SIG-M5 treated with dmso at 0.1 percent for 504 hours (cell line): Measurements from ENCODE around the gene MFAP4.
"Not testable (repeated sequence)": the region's sequence is repeated elsewhere in the genome, so short reads cannot be mapped to it uniquely, and the experiment has no call there.

ENCODE experiments used
- DNase-seq: peaks from one replicate; lab custom pipeline; 2025; ENCODE audit not compliant: unreplicated experiment; lab: John Stamatoyannopoulos, UW

The MFAP4 gene

DNA sequence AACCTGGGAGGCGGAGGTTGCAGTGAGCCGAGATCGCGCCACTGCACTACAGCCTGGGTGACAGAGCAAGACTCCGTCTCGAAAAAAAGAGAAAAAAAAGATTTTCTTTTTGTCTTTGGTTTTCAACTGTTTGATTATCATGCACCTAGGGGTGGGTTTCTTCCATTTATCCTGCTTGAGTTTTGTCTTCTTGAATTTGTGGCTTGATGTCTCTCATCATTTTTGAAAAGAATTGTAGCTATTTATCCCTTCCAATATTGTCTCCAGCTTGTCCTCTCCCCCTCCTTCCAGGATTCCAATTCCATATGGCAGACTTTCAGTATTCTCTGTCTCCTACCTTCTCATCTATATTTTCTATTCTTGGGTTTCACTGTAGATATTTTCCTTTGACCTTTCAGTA lies 32.2 kb downstream of the MFAP4 start:
- no peak for DNase-seq

DNA sequence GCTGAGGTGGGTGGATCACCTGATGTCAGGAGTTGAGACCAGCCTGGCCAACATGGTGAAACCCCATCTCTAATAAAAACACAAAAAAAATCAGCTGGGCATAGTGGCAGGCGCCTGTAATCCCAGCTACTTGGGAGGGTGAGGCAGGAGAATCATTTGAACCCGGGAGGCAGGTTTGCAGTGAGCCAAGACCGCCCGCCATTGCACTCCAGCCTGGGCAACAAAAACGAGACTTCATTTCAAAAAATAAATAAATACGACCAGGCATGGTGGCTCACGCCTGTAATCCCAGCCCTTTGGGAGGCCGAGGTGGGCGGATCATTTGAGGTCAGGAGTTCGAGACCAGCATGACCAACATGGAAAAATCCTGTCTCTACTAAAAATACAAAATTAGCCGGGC lies 33.6 kb downstream of the MFAP4 start:
- not testable (repeated sequence) for DNase-seq

GRCh38 chr17:19348806-19349205 lies 38.2 kb downstream of the MFAP4 start:
- DNase-seq, result no peak

- no peak for DNase-seq
Measured at GRCh38 chr17:19348081-19348650, 38.8 kb downstream of the MFAP4 start.

DNA sequence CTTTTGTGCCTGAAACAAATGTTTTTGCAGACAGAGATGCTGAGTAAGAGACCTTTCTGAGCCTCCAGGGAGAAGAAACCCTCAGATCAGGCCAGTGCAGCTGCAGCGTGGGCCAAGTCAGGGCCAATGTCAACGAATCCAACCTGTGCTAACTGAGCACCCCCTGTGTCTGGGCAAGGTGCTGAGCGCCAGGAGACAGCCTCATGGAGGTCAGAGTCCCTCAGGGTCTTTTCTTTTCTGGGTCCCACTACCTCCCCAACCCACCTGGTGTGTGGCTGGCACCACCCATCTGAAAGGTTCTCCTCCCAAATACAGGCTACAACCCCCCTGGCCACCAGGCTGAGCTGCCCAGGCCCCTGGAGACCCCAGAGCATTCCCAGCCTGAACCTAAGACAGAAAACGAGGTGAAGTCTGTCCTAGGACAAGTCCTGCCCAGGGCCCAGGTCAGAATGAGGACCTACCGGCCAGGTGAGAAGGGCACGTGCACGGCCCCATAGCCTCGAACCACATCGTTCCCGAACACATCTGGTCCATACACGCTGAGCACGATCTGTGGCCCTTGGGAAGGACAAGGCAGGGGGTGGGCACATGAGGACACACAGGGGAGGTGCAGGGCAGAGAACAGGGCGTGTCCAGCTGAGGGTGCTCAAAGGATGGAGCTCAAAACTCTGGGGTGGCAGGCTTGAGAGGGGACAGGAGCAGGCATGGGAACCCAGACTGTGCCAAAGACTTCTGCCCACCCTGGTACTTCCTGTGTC lies 39.5 kb downstream of the MFAP4 start:
- DNase-seq, result no peak

GRCh38 chr17:19346351-19347255 lies 40.4 kb downstream of the MFAP4 start:
- no peak for DNase-seq

DNA sequence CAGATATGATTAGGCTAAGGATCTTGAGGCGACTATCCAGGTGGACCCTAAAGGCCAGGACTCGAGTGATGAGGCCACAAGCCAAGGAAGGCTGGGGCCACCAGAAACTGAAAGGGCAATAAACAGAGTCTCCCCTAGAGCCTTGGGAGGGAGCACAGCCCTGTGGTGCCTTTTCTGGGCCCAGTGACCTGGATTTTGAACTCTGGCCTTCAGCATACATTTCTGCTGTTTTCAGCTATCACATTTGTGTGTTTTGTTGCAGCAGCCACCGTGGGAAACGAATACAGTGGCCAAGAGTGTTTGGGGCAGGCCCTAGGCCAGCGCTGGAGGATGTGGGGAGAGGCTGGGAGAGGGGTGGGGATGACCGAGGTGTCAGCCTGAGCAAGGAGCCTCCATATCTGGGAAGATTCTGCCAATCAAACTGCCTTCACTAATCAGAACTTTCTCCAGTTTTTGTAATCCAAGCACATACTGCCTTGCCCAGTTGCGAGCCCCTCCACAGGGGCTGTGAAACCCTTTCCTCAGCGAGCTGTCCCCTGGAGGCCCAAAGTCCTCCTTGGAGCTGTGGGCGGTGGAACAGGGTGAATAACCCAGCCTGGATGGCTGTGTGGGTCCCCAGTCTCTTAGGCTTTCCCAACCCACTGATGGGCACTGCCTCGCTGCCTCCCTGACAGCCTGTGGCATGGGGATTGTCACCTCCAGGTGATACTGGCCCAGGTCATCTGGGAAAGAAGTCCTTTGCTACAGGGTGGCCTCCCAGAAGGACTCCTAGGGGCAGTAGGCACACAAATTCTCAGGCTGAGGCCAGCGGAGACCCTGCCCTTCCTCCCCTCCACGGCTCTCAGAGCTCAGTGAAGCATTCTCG lies 41.3 kb downstream of the MFAP4 start:
- no peak for DNase-seq

- no peak for DNase-seq
Measured at GRCh38 chr17:19345067-19345460, 41.9 kb downstream of the MFAP4 start.

GRCh38 chr17:19344311-19345066 lies 42.5 kb downstream of the MFAP4 start:
- DNase-seq, result no peak

GRCh38 chr17:19343671-19344151 lies 43.3 kb downstream of the MFAP4 start:
- DNase-seq, result no peak

- no peak for DNase-seq
Measured at GRCh38 chr17:19343256-19343630, 43.7 kb downstream of the MFAP4 start.

DNA sequence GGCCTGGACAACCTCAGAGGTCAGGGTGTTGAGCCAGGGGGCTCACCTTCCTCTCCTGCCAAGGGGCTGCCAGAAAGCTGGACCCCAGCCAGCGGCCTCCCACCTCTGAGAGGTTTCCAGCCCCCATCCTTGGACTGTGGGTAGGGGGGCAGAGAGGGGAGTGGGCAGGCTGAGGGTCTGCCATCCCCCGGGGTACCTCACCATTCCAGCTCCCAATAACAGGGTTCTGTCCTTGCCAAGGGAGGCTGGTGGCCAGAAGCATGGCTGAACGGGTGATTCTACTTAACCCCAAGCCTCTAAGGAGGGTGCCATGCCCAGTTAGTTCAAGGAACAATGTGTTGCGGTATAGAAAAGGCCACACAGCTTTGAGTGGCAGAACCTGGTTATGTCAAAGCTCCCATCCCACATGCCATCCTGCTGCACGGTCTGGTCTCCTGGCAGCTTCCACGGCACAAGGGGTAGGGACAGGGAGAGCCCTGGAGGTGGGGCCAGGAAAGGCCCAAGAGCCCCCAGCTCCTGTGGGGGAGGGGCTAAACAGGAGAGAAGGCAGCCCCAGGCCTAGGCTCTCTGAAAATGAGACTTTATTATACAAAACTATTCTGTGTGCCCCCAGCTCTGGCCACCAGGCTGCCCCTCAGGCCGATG lies 44.3 kb downstream of the MFAP4 start:
- DNase-seq, result no peak

DNA sequence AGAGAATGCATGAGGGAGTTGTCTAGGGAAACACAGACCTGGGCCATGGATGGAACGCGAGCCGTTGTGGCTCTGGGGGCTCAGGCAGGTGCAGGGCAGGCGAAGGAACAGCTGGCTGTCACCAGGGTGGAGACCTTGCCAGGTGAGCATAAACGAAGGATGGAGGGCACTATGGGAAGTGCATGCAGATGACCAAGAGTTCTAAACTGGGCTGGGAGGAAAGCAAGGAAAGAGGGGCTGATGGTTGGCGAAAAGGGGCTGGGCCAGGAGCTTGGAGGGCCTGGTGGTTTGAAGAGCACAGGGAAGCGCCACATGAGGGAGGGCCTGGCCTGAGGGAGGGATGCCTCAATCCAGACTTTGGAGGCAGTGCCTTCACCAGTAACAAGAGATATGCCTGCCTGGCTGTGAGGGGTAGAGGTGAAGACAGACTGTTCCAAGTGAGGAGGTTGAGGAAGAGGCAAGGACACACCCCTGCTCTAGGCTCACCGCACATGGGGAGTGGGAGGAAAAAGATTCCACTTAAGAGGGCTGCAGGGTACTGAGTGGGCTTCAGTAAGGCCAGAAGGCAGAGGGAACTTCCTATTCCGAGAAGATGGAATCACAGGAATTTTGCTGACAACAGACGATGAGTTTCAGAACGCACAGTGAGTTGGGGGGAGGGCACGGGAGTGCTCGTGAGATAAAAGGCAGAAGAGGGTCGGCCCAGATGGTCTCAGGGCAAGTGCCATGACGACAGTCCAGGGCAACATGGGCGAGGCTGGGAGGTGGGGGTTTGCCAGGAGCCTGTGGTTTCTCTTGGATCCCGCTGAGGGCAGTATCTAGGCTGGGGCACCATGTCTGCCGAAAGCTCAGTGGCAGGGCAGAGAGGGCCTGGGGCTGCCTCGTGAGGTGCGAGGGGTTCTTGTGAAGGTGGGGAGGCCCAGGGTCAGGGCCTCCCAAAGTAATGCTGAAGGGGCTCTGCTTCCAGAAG lies 45.1 kb downstream of the MFAP4 start:
- DNase-seq, result no peak

DNA sequence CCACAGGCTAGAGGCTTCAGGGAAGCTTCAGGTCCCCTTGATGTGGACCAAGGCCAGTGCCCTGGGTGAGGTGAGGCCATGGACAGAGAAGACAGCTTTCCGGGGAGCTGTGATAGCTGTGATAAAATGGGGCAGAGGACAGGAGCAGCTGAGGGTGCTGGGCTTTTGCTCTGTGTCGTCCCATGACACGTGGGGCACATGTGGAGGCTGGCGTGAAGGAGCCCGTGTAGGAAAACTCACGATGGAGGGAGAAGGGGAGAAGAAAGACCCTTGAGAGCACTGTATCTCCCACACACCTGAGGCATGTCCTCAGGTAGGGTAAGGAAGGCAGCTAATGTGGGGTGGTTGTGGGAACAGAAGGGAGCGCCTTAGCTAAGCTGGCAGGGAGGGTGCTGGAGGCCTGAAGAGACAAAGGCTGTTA lies 45.8 kb downstream of the MFAP4 start:
- DNase-seq, result no peak

GRCh38 chr17:19339341-19339815 lies 47.6 kb downstream of the MFAP4 start:
- DNase-seq, result no peak

- DNase-seq, result peak; percentile 47
Measured at GRCh38 chr17:19338031-19338990, 48.7 kb downstream of the MFAP4 start.

GRCh38 chr17:19337712-19338023 lies 49.3 kb downstream of the MFAP4 start:
- no peak for DNase-seq
